Measurements from ENCODE around the gene GABBR2. TPM values are rescaled to one million over a fixed set of nuclear protein-coding genes. Genes with fewer than 3 reads are reported as not detected.
"Not testable (repeated sequence)": the region's sequence is repeated elsewhere in the genome, so short reads cannot be mapped to it uniquely, and the experiment has no call there.

GABBR2 gene
- total and polyA plus RNA-seq, 2 donors = 0.04 to 0.53 TPM

- H3K4me1 ChIP-seq (ENCODE audit: insufficient read depth) = no peaks in the 10 kb centered on the region
- 55% methylated on average over 5 of the region's 5 CpGs for WGBS
- DNase-seq (ENCODE audit: extremely low spot score) = no peak
- H3K36me3 ChIP-seq (ENCODE audit: insufficient read depth) = no peaks in the 10 kb centered on the region
- H3K4me3 ChIP-seq (ENCODE audit: low read depth, low read length) = no peak overlapping the region
- no peak overlapping the region for H3K27ac ChIP-seq (ENCODE audit: low read depth)
Measured at GRCh38 chr9:98465799-98466198, 242.9 kb downstream of the GABBR2 start.

- H3K27ac ChIP-seq (ENCODE audit: low read depth); H3K36me3 ChIP-seq (ENCODE audit: insufficient read depth); H3K4me1 ChIP-seq (ENCODE audit: insufficient read depth); DNase-seq (ENCODE audit: extremely low spot score); H3K4me3 ChIP-seq (ENCODE audit: low read depth, low read length): not testable (repeated sequence)
- 97% methylated on average over 29 of the region's 30 CpGs for WGBS
Measured at GRCh38 chr9:98464156-98464690, 244.5 kb downstream of the GABBR2 start.

GRCh38 chr9:98462310-98462709 lies 246.4 kb downstream of the GABBR2 start:
- 84% methylated on average over 2 of the region's 2 CpGs for WGBS
- no peak for DNase-seq (ENCODE audit: extremely low spot score)
- Histone ChIP-seq H3K27ac (ENCODE audit: low read depth) (no peak overlapping the region), H3K4me3 (ENCODE audit: low read depth, low read length) (no peak overlapping the region), H3K36me3 (ENCODE audit: insufficient read depth) (no peaks in the 10 kb centered on the region), H3K4me1 (ENCODE audit: insufficient read depth) (no peaks in the 10 kb centered on the region)

- no peak overlapping the region for H3K4me3 ChIP-seq (ENCODE audit: low read depth, low read length)
- no peaks in the 10 kb centered on the region for H3K4me1 ChIP-seq (ENCODE audit: insufficient read depth)
Measured at GRCh38 chr9:98460704-98461103, 248.0 kb downstream of the GABBR2 start.

GRCh38 chr9:98457726-98458370 lies 250.9 kb downstream of the GABBR2 start:
- DNase-seq (ENCODE audit: extremely low spot score) = no peak
- no peak overlapping the region for H3K4me3 ChIP-seq (ENCODE audit: low read depth, low read length)
- 64% methylated on average over 9 of the region's 9 CpGs for WGBS
- no peaks in the 10 kb centered on the region for H3K36me3 ChIP-seq (ENCODE audit: insufficient read depth)
- no peaks in the 10 kb centered on the region for H3K4me1 ChIP-seq (ENCODE audit: insufficient read depth)
- H3K27ac ChIP-seq (ENCODE audit: low read depth) = no peak overlapping the region

More at GRCh38 chr9:98460704-98461103, 248.0 kb downstream of the GABBR2 start:
- Histone ChIP-seq H3K36me3 (ENCODE audit: insufficient read depth) (no peaks in the 10 kb centered on the region), H3K27ac (ENCODE audit: low read depth) (no peak overlapping the region)
- no peak for DNase-seq (ENCODE audit: extremely low spot score)

GRCh38 chr9:98456156-98456613 lies 252.6 kb downstream of the GABBR2 start:
- Histone ChIP-seq H3K4me1 (ENCODE audit: insufficient read depth) (no peaks in the 10 kb centered on the region), H3K36me3 (ENCODE audit: insufficient read depth) (no peaks in the 10 kb centered on the region), H3K4me3 (ENCODE audit: low read depth, low read length) (no peak overlapping the region), H3K27ac (ENCODE audit: low read depth) (no peak overlapping the region)
- 22% methylated on average over 2 of the region's 2 CpGs for WGBS
- DNase-seq (ENCODE audit: extremely low spot score) = no peak

GRCh38 chr9:98455256-98456155 lies 253.2 kb downstream of the GABBR2 start:
- no peak for DNase-seq (ENCODE audit: extremely low spot score)
- WGBS = 63% methylated on average over 12 of the region's 12 CpGs

GRCh38 chr9:98453589-98454311 lies 255.0 kb downstream of the GABBR2 start:
- H3K4me1 ChIP-seq (ENCODE audit: insufficient read depth) = no peaks in the 10 kb centered on the region
- no peak overlapping the region for H3K27ac ChIP-seq (ENCODE audit: low read depth)
- no peaks in the 10 kb centered on the region for H3K36me3 ChIP-seq (ENCODE audit: insufficient read depth)
- H3K4me3 ChIP-seq (ENCODE audit: low read depth, low read length) = no peak overlapping the region
- WGBS = 79% methylated on average over 16 of the region's 16 CpGs
- no peak for DNase-seq (ENCODE audit: extremely low spot score)

More at GRCh38 chr9:98455256-98456155, 253.2 kb downstream of the GABBR2 start:
- no peaks in the 10 kb centered on the region for H3K4me1 ChIP-seq (ENCODE audit: insufficient read depth)
- H3K27ac ChIP-seq (ENCODE audit: low read depth) = no peak overlapping the region
- H3K4me3 ChIP-seq (ENCODE audit: low read depth, low read length) = no peak overlapping the region
- no peaks in the 10 kb centered on the region for H3K36me3 ChIP-seq (ENCODE audit: insufficient read depth)

GRCh38 chr9:98451576-98451975 lies 257.2 kb downstream of the GABBR2 start:
- Histone ChIP-seq H3K36me3 (ENCODE audit: insufficient read depth) (no peaks in the 10 kb centered on the region), H3K4me3 (ENCODE audit: low read depth, low read length) (no peak overlapping the region), H3K27ac (ENCODE audit: low read depth) (no peak overlapping the region), H3K4me1 (ENCODE audit: insufficient read depth) (no peaks in the 10 kb centered on the region)
- whole genome bisulfite sequencing = 80% methylated on average over 1 of the region's 1 CpG
- no peak for DNase-seq (ENCODE audit: extremely low spot score)

GRCh38 chr9:98450496-98450895 lies 258.2 kb downstream of the GABBR2 start:
- Histone ChIP-seq H3K27ac (ENCODE audit: low read depth) (no peak overlapping the region), H3K4me3 (ENCODE audit: low read depth, low read length) (no peak overlapping the region), H3K4me1 (ENCODE audit: insufficient read depth) (no peaks in the 10 kb centered on the region), H3K36me3 (ENCODE audit: insufficient read depth) (no peaks in the 10 kb centered on the region)
- 65% methylated on average over 2 of the region's 2 CpGs for WGBS
- no peak for DNase-seq (ENCODE audit: extremely low spot score)

- no peaks in the 10 kb centered on the region for H3K4me1 ChIP-seq (ENCODE audit: insufficient read depth)
- H3K27ac ChIP-seq (ENCODE audit: low read depth) = no peak overlapping the region
- H3K4me3 ChIP-seq (ENCODE audit: low read depth, low read length) = no peak overlapping the region
- no peaks in the 10 kb centered on the region for H3K36me3 ChIP-seq (ENCODE audit: insufficient read depth)
- 73% methylated on average over 3 of the region's 3 CpGs for WGBS
- DNase-seq (ENCODE audit: extremely low spot score) = no peak
Measured at GRCh38 chr9:98449871-98450270, 258.9 kb downstream of the GABBR2 start.

- 78% methylated on average over 1 of the region's 1 CpG for WGBS
- H3K27ac ChIP-seq (ENCODE audit: low read depth) = no peak overlapping the region
- H3K4me1 ChIP-seq (ENCODE audit: insufficient read depth) = no peaks in the 10 kb centered on the region
- DNase-seq (ENCODE audit: extremely low spot score) = no peak
- H3K36me3 ChIP-seq (ENCODE audit: insufficient read depth) = no peaks in the 10 kb centered on the region
- H3K4me3 ChIP-seq (ENCODE audit: low read depth, low read length) = no peak overlapping the region
Measured at GRCh38 chr9:98445576-98445975, 263.2 kb downstream of the GABBR2 start.

- no peak overlapping the region for H3K4me3 ChIP-seq (ENCODE audit: low read depth, low read length)
- H3K27ac ChIP-seq (ENCODE audit: low read depth) = no peak overlapping the region
- no peak for DNase-seq (ENCODE audit: extremely low spot score)
- 90% methylated on average over 13 of the region's 13 CpGs for WGBS
- H3K4me1 ChIP-seq (ENCODE audit: insufficient read depth) = no peaks in the 10 kb centered on the region
- H3K36me3 ChIP-seq (ENCODE audit: insufficient read depth) = no peaks in the 10 kb centered on the region
Measured at GRCh38 chr9:98444601-98445000, 264.1 kb downstream of the GABBR2 start.

All from urinary bladder (tissue), 4 donors.